Measurements from ENCODE around the gene ARHGEF38. TPM values are rescaled to one million over a fixed set of nuclear protein-coding genes. Genes with fewer than 3 reads are reported as not detected.
"Not testable (repeated sequence)": the region's sequence is repeated elsewhere in the genome, so short reads cannot be mapped to it uniquely, and the experiment has no call there.

Gene ARHGEF38
- total RNA-seq, 1 donor from 2014 or later, result 1.2 TPM

GRCh38 chr4:105712766-105713165 lies 160.3 kb downstream of the ARHGEF38 start:
- no peak for DNase-seq (ENCODE audit: low spot score)

GRCh38 chr4:105714071-105714521 lies 161.7 kb downstream of the ARHGEF38 start:
- no peak for DNase-seq (ENCODE audit: low spot score)

DNA sequence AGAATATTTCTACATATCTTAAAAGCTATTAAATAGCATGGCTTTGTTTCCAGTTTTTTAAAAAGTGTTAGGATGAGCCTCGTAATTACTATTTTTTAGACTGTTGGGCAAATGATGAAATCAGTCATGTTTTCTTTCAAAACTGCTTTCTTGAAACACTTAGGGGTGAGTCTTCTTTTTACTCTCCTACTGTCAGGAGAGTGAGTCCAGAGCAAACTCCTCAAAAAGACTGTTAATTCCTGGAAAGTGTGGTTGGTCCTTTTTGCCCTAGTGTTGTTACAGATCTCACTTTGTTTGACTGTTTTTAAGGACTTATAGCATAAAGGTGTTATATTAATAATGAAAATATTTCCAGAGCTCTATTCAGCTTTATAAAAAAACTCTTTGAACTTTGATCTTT lies 162.5 kb downstream of the ARHGEF38 start:
- DNase-seq (ENCODE audit: low spot score), result no peak

GRCh38 chr4:105715692-105716278 lies 163.4 kb downstream of the ARHGEF38 start:
- DNase-seq (ENCODE audit: low spot score), result no peak

DNA sequence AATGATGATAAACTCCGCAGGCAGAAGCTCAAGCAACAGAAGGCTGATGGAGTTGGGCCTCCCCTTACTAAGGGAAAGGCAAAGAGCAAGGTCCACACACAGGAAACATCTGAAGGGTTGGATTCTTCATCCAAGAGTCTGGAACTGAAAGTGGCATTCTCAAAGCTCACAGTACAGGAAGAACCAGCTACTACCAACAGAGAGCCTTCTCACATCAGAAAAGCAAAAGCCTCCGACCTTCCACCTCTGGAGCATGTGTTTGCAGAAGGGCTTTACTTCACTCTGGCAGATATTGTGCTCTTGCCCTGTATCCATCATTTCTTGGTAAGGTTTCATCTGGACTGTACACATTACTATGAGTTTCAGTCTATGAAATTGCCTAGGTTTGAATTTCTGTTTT lies 166.8 kb downstream of the ARHGEF38 start:
- no peak for DNase-seq (ENCODE audit: low spot score)

GRCh38 chr4:105725623-105726022 lies 173.2 kb downstream of the ARHGEF38 start:
- no peak for DNase-seq (ENCODE audit: low spot score)

- DNase-seq (ENCODE audit: low spot score), result not testable (repeated sequence)
These were observed 177.5 kb downstream of the ARHGEF38 start for GRCh38 chr4:105729895-105730294.

Other genes with a start within 250 kb of the ARHGEF38 start
- 98.0 TPM for gene PPA2, start 78.6 kb upstream of the ARHGEF38 start, total RNA-seq
- 21.1 TPM for gene INTS12, start 156.1 kb downstream of the ARHGEF38 start, total RNA-seq
- 12.3 TPM for gene GSTCD, start 156.2 kb downstream of the ARHGEF38 start, total RNA-seq

Measured in ureter (tissue), 1 donor.